SK-N-SH (cell line): ENCODE results near the gene EEF1G. TPM values are rescaled to one million over a fixed set of nuclear protein-coding genes. Genes with fewer than 3 reads are reported as not detected.

Source experiments
- CTCF ChIA-PET: fragments of 300-600, 350-600 bp; formaldehyde crosslinking; extraction: SDS; loops from one replicate; lab custom pipeline; 2021; lab: Yijun Ruan, JAX
- POLR2A ChIA-PET: fragments of 350-600 bp; sonication (Branson Sonifier 250); formaldehyde crosslinking; extraction: SDS; loops from one replicate; lab custom pipeline; 2020; ENCODE audit warnings: antibody characterized with exemption, inconsistent platforms; lab: Yijun Ruan, JAX
- DNase-seq: peaks from one replicate; pipeline ENCODE4 v3.0.0; 2012
- H2AFZ ChIP-seq: fragments of 200-600 bp; sonication (generic); 2 replicates; pipeline ENCODE4 v1.8.1; 2016; ENCODE audit warnings: antibody characterized with exemption, mild to moderate bottlenecking, low read depth
- H3F3A ChIP-seq: fragments of 200-600 bp; sonication (generic); replicated peaks from 2 replicates; pipeline ENCODE3; 2016; ENCODE audit warnings: antibody characterized with exemption, mild to moderate bottlenecking; ENCODE audit not compliant: insufficient read depth
- H3K27ac ChIP-seq, 2 experiments: fragments of 200-500 bp in 1 of 2; fragments of 200-600 bp in 1 of 2; sonication (Bioruptor generic) in 1 of 2; sonication (generic), shearing (Covaris generic) in 1 of 2; 2 replicates each; pipeline versions ENCODE4 v1.5.1 to v1.6.1; 2014 to 2016; ENCODE audit warnings: low read depth in 2 of 2, inconsistent platforms in 1 of 2, low read length in 1 of 2, mild to moderate bottlenecking in 1 of 2, mixed read lengths in 1 of 2
- H3K27me3 ChIP-seq: fragments of 200-600 bp; sonication (generic), shearing (Covaris generic); 2 replicates; pipeline ENCODE4 v1.6.1; 2016; ENCODE audit warnings: mixed run types; ENCODE audit not compliant: insufficient read depth
- H3K36me3 ChIP-seq, 2 experiments: fragments of 200-500 bp in 1 of 2; fragments of 200-600 bp in 1 of 2; sonication (Bioruptor generic) in 1 of 2; sonication (generic) in 1 of 2; replicated peaks in 1 of 2; 2 replicates each; pipeline versions ENCODE3 to v1.5.1; 2014 to 2016; ENCODE audit warnings: low read length in 1 of 2, mild to moderate bottlenecking in 1 of 2; ENCODE audit not compliant: insufficient read depth in 2 of 2, control insufficient read depth in 1 of 2
- H3K4me1 ChIP-seq, 2 experiments: fragments of 200-500 bp in 1 of 2; fragments of 200-600 bp in 1 of 2; sonication (Bioruptor generic) in 1 of 2; sonication (generic), shearing (Covaris generic) in 1 of 2; 2 replicates each; pipeline versions ENCODE4 v1.5.1 to v1.6.1; 2014 to 2016; ENCODE audit warnings: low read depth in 1 of 2, low read length in 1 of 2, mixed run types in 1 of 2; ENCODE audit not compliant: insufficient read depth in 2 of 2, control insufficient read depth in 1 of 2
- H3K4me2 ChIP-seq: fragments of 200-600 bp; sonication (generic), shearing (Covaris generic); 2 replicates; pipeline ENCODE4 v1.6.1; 2017; ENCODE audit warnings: mixed run types
- H3K4me3 ChIP-seq, 2 experiments: fragments of 200-500 bp in 1 of 2; fragments of 200-600 bp in 1 of 2; sonication (Bioruptor generic) in 1 of 2; sonication (generic), shearing (Covaris generic) in 1 of 2; 2 replicates each; pipeline versions ENCODE4 v1.5.1 to v1.8.1; 2014 to 2016; ENCODE audit warnings: low read depth in 2 of 2, inconsistent platforms in 1 of 2, low read length in 1 of 2, mild to moderate bottlenecking in 1 of 2, mixed read lengths in 1 of 2, moderate library complexity in 1 of 2
- H3K79me2 ChIP-seq: fragments of 200-600 bp; sonication (generic); 2 replicates; pipeline ENCODE4 v1.8.1; 2017; ENCODE audit warnings: mild to moderate bottlenecking; ENCODE audit not compliant: insufficient read depth
- H3K9ac ChIP-seq: fragments of 200-600 bp; sonication (generic); 2 replicates; pipeline ENCODE4 v1.6.1; 2017; ENCODE audit warnings: mixed run types
- H3K9me2 ChIP-seq: fragments of 200-600 bp; sonication (generic); 2 replicates; pipeline ENCODE4 v1.6.1; 2017; ENCODE audit warnings: mixed run types
- H3K9me3 ChIP-seq: fragments of 200-600 bp; sonication (generic); 2 replicates; pipeline ENCODE4 v1.6.1; 2017; ENCODE audit warnings: mixed run types, mild to moderate bottlenecking, moderate library complexity
- H4K20me1 ChIP-seq: fragments of 200-600 bp; sonication (generic); 2 replicates; pipeline ENCODE4 v1.6.1; 2017; ENCODE audit warnings: mild to moderate bottlenecking, mixed run types; ENCODE audit not compliant: insufficient read depth
- CHD2 ChIP-seq: fragments of 150-350 bp; IDR thresholded peaks from 2 replicates; pipeline ENCODE4 v1.6.1; 2018; ENCODE audit warnings: low read length; ENCODE audit not compliant: partially characterized antibody
- ELF1 ChIP-seq: IDR thresholded peaks from 2 replicates; pipeline ENCODE4 v1.4.0; 2012
- MAX ChIP-seq: IDR thresholded peaks from 2 replicates; pipeline ENCODE4 v1.4.0; 2012; ENCODE audit warnings: low read depth
- MEF2A ChIP-seq: IDR thresholded peaks from 2 replicates; pipeline ENCODE4 v1.4.0; 2012; ENCODE audit warnings: low read depth, borderline replicate concordance
- MXI1 ChIP-seq: IDR thresholded peaks from 2 replicates; pipeline ENCODE4 v1.6.1; 2012; ENCODE audit warnings: mild to moderate bottlenecking, low read depth, low read length, improper control_type of control experiment
- POLR2AphosphoS5 ChIP-seq: IDR thresholded peaks from 2 replicates; pipeline ENCODE4 v1.6.1; 2012; ENCODE audit warnings: low read depth, low read length
- RAD21 ChIP-seq: IDR thresholded peaks from 2 replicates; pipeline ENCODE4 v1.6.1; 2012; ENCODE audit warnings: mild to moderate bottlenecking, low read length
- RXRA ChIP-seq: IDR thresholded peaks from 2 replicates; pipeline ENCODE4 v1.4.0; 2012; ENCODE audit warnings: low read depth, mild to moderate bottlenecking, borderline replicate concordance
- SMC3 ChIP-seq: IDR thresholded peaks from 2 replicates; pipeline ENCODE4 v1.6.1; 2012; ENCODE audit warnings: low read depth, low read length, improper control_type of control experiment
- TCF12 ChIP-seq: IDR thresholded peaks from 2 replicates; pipeline ENCODE4 v1.4.0; 2012
- USF2 ChIP-seq: fragments of 150-350 bp; IDR thresholded peaks from 2 replicates; pipeline ENCODE4 v1.6.1; 2017; ENCODE audit warnings: antibody characterized with exemption, low read length, low read depth, borderline replicate concordance
- ZBTB33 ChIP-seq: IDR thresholded peaks from 2 replicates; pipeline ENCODE4 v1.4.0; 2012; ENCODE audit warnings: low read depth, borderline replicate concordance
- WGBS: methylation state at CpG from one replicate; pipeline ENCODE4 v1.1.6; 2017; ENCODE audit warnings: low lambda C conversion rate; 5-methylcytosine and 5-hydroxymethylcytosine counted together
- polyA plus RNA-seq, 3 experiments: library from polyadenylated mRNA; depleted of rRNA; stranded (reverse); fragments of >200 nt; gene quantifications; 2 replicates each; pipeline ENCODE4 v1.2.3, GENCODE V29; 2012
- TF ChIP-seq, protein P1 (sequence below): IDR thresholded peaks from 2 replicates; pipeline ENCODE4 v1.6.1; 2012; ENCODE audit warnings: mild to moderate bottlenecking, low read depth, low read length, moderate library complexity
- TF ChIP-seq, protein P2 (sequence below): IDR thresholded peaks from 2 replicates; pipeline ENCODE4; 2012

The EEF1G gene
- polyA plus RNA-seq, 1 of the 3 experiments (the other 2 are of a cell fraction): 1,853 TPM

- H3K9ac ChIP-seq: peak overlapping the region; percentile 70
- POLR2A ChIA-PET: interaction anchor here (1.0 to 2.7 kb wide), 6 partner anchors 10 to 54 kb away, joined by 3 to 18 read pairs (median 10); partner anchors contain the start of genes B3GAT3, C11orf98, CSKMT and EEF1G
- DNase-seq: no peak
- no peak overlapping the region for H2AFZ ChIP-seq
- peak overlapping the region; percentile 82 for H3K4me2 ChIP-seq
- peaks cover 27% of the 10 kb centered on the region for H3F3A ChIP-seq
- peaks cover 17% of the 10 kb centered on the region; the same call in 1 of the 2 replicates for H3K79me2 ChIP-seq
- CTCF ChIA-PET: interaction anchor here (0.8 to 6.9 kb wide), 16 partner anchors 7 to 841 kb away, joined by 3 to 69 read pairs (median 6); partner anchors contain the start of genes B3GAT3, C11orf98, CSKMT and LBHD1
- H3K27me3 ChIP-seq: no peaks in the 10 kb centered on the region
- peaks cover 4 to 24% of the 10 kb centered on the region in 2 experiments; a peak in 2 of 4 replicates for H3K4me1 ChIP-seq
- H3K9me3 ChIP-seq: no peaks in the 10 kb centered on the region
- no peak for TF ChIP-seq USF2
- TF ChIP-seq, protein P1, sequence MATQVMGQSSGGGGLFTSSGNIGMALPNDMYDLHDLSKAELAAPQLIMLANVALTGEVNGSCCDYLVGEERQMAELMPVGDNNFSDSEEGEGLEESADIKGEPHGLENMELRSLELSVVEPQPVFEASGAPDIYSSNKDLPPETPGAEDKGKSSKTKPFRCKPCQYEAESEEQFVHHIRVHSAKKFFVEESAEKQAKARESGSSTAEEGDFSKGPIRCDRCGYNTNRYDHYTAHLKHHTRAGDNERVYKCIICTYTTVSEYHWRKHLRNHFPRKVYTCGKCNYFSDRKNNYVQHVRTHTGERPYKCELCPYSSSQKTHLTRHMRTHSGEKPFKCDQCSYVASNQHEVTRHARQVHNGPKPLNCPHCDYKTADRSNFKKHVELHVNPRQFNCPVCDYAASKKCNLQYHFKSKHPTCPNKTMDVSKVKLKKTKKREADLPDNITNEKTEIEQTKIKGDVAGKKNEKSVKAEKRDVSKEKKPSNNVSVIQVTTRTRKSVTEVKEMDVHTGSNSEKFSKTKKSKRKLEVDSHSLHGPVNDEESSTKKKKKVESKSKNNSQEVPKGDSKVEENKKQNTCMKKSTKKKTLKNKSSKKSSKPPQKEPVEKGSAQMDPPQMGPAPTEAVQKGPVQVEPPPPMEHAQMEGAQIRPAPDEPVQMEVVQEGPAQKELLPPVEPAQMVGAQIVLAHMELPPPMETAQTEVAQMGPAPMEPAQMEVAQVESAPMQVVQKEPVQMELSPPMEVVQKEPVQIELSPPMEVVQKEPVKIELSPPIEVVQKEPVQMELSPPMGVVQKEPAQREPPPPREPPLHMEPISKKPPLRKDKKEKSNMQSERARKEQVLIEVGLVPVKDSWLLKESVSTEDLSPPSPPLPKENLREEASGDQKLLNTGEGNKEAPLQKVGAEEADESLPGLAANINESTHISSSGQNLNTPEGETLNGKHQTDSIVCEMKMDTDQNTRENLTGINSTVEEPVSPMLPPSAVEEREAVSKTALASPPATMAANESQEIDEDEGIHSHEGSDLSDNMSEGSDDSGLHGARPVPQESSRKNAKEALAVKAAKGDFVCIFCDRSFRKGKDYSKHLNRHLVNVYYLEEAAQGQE: no peak
- TF ChIP-seq SMC3: no peak
- TF ChIP-seq, protein P2, sequence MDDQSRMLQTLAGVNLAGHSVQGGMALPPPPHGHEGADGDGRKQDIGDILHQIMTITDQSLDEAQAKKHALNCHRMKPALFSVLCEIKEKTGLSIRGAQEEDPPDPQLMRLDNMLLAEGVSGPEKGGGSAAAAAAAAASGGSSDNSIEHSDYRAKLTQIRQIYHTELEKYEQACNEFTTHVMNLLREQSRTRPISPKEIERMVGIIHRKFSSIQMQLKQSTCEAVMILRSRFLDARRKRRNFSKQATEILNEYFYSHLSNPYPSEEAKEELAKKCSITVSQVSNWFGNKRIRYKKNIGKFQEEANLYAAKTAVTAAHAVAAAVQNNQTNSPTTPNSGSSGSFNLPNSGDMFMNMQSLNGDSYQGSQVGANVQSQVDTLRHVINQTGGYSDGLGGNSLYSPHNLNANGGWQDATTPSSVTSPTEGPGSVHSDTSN: no peak
- no peak for TF ChIP-seq ELF1
- TF ChIP-seq RXRA: no peak
- no peak for TF ChIP-seq MXI1
- no peak for TF ChIP-seq MEF2A
- TF ChIP-seq TCF12: no peak
- TF ChIP-seq POLR2AphosphoS5: no peak
- no peak for TF ChIP-seq RAD21
- no peak for TF ChIP-seq MAX
- TF ChIP-seq ZBTB33: no peak
- no peak for TF ChIP-seq CHD2
- peak overlapping the region; percentile 71 to 81 for H3K4me3 ChIP-seq
- peak overlapping the region; percentile 70 to 92 for H3K27ac ChIP-seq
- no peaks in the 10 kb centered on the region for H3K9me2 ChIP-seq
- WGBS: 81% methylated on average over 20 of the region's 28 CpGs
- H4K20me1 ChIP-seq: no peaks in the 10 kb centered on the region
- H3K36me3 ChIP-seq: peaks cover 13 to 17% of the 10 kb centered on the region in 2 experiments
These were observed 37.4 kb upstream of the EEF1G start for GRCh38 chr11:62610814-62611704.
